HG02623 (cell line): ENCODE measurements around the gene DHRS9.

Source experiments
- ATAC-seq: cut with Tn5 transposase; IDR thresholded peaks from one replicate; pipeline ENCODE4 v1.9.1; 2021; ENCODE audit warnings: moderate library complexity; ENCODE audit not compliant: unreplicated experiment

Gene DHRS9

DNA sequence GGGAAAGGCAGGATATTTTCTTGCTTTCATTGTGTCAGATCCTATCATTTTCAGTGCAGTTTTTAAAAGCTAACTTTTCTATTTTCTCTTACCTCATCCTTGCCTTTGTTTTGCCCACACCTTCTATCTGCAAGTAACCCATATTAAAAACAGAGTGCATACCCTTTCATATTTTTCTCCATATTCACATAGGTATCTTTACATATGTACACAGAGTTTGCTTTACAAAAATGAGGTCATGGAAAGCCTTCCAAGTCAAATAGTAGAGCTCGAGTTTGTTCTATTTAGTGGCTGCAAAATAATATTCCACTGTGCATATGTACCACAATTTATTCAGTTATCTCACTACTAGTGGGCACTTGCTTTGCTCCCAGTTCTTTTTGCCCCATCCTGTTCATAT lies 3.9 kb upstream of the DHRS9 start:
- no peak for ATAC-seq

- no peak for ATAC-seq
Observed at GRCh38 chr2:169065864-169066517, 3.4 kb upstream of the DHRS9 start.

GRCh38 chr2:169066897-169067296 lies 2.5 kb upstream of the DHRS9 start:
- no peak for ATAC-seq

- ATAC-seq, result no peak
Observed at GRCh38 chr2:169069833-169070232, 470 bp downstream of the DHRS9 start.

GRCh38 chr2:169071455-169071854 lies 2.1 kb downstream of the DHRS9 start:
- ATAC-seq, result no peak

- ATAC-seq, result peak; percentile 46
Observed at GRCh38 chr2:169072163-169072925, 3.0 kb downstream of the DHRS9 start.

DNA sequence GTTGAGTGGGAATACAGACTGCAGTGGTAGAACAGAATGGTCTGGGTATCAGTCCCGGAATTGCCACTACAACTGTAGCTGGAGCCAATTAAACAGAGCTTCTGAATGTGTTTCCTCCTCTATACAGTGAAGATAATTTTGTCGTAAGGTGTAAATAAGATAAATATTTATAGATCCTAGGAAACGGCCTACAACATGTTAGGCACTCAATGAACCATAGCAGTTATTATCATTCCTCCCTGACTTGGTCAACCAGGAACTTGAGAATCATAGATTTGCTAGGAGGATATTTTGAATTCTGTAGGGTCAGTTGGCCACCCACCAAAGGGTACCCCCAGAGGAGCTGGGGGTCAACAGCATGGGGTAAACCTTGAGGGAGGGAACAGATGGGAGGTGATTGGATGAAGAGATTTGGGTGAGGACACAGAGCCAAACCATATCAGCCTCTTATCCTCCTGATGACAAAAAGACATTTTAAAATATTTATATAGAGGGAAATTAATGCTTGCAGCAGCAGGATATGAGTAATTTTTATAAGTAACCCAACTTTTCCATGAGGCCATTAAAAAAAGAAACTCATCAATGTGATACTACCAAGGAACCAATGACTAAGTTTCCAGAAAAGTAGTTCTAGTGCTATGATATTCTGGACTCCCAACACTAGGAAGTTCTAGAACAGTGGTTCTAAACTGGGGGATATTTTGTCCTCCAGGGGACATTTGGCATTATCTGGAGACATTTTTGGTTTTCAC lies 4.0 kb downstream of the DHRS9 start:
- no peak for ATAC-seq

DNA sequence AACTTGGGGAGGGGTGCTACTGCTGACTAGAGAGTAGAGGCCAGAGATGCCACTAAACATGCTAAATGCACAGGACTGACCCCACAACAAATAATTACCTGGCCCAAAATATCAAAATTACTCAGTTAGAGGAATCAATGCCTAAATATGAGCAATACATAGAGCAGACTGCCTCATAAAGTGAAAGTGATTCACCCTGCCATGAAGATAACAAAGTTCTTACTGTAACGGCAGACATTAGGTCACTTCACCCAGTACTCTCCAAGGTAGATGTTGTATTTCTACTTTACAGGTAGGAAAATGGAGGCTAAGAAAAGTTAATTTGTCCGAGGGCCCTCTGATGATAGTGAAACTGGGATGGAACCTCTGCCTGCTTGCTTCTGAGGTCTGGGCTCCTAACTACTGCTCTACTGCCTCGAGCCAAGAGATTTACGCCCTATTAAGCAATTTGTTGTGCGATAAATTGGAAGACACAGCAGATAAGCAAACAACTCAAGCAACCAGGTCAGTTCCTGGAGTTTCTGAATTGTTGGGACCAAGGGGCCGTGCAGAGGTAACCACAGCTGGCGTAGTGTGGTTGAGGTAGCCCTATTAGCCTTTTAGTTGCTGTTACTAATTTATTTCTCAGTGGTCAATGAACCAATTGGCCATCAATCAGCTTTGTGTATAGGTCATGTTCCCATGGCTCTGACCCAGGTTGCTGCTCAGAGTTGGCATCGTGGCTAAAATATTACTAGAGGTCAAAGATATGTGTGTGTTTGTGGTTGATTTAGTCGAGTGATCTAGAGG lies 4.8 kb downstream of the DHRS9 start:
- ATAC-seq, result peak; percentile 44

- no peak for ATAC-seq
Observed at GRCh38 chr2:169077674-169078240, 8.4 kb downstream of the DHRS9 start.

DNA sequence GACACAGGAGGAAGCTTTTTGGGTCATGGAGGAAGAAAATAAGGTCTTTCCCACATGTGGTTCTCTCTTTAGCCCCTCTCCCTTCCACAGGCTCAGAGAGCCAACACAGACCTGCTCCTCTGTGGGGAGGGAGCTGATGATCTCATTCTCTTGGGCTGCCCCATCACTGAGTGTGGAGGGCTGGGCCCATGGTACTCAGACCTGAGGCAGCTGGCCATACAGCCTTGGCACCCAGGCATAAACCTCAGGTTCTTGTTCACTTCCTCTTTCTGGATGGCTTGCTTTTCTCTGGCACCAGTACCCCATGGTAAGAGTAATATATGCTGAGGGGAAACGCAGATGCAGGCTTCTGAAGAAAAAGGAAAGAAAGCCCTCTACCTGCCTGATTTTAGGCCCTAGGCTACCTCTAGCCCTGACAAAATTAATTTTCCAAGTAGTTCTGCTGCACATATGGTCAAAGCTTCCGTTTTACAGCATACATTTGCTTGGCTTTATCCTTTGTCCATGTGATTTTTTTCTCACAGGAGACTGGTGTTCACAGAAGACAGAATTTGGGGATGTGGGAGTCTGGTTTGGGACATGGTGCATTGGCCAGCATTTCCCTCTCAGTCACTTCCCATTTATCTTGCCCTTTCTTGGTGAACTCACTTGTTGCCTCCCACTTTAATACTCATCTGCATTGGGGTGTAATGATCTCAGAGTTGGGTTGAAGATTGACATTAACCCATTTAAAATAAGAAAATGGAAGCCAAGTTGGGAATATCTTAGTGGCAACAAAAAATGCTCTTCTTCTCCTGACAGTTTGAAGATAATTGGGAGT lies 11.1 kb downstream of the DHRS9 start:
- ATAC-seq, result peak; percentile 83

GRCh38 chr2:169081551-169081950 lies 12.2 kb downstream of the DHRS9 start:
- no peak for ATAC-seq

DNA sequence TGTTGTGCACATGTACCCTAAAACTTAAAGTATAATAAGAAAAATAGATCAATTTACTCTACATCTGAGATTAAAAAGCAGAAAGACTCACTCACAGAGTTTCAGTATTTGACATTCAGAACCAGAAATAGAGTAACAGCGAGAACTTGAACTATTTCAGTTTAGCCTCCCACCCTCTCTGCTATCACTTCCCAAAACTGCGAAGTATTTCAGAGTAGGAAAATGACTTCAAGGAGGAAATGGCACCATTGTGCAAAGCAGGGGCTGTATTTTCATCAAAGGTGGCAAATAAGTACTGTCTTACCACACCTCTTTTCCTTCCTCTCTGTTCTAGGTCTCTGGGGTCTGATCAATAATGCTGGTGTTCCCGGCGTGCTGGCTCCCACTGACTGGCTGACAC lies 13.6 kb downstream of the DHRS9 start:
- peak; percentile 68 for ATAC-seq

DNA sequence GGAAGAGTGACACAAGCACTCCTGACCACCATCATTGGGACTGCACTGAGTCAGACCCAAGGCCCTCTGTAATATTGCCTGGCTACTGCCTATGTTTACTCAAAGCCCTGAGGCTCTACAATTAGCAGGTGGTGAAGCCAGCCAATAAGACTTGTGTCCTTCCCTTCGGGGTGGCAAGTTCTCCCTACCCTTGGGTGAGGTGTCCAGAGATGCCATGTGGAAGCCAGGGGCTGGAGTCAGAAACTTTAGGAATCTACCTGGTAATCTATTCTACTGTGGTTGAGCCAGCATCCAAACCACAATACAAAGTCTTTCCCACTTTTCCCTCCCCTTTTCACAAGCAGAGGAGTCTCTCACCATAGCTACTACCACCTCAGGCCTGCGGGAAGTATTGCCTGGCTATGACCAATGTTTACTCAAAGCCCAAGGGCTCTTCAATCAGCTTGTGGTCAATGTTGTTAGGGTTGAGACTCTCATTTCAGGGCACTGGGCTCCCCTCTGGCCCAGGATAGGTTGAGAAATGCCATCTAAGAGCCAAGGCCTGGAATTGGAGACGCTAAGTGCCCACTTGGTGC lies 17.6 kb downstream of the DHRS9 start:
- no peak for ATAC-seq

GRCh38 chr2:169087757-169088379 lies 18.5 kb downstream of the DHRS9 start:
- ATAC-seq, result no peak

DNA sequence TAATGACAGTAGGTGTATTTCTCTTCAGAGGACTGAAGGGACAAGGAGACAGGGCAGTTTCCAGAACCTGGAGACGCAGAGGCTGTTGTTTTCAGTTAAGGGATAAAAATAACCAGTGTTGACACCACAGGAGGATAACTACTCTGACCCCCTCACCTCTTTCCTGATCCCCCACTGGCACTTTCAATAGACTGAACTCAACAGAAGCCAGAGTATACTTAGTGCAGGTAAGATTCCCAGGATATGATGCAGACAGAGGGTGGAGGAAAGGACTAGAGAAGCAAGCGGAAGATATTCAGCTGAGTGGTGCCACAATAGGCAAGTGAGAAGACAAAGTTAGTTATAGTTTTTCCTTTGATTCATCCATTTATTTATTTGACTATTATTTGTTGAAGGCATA lies 19.8 kb downstream of the DHRS9 start:
- ATAC-seq, result no peak

DNA sequence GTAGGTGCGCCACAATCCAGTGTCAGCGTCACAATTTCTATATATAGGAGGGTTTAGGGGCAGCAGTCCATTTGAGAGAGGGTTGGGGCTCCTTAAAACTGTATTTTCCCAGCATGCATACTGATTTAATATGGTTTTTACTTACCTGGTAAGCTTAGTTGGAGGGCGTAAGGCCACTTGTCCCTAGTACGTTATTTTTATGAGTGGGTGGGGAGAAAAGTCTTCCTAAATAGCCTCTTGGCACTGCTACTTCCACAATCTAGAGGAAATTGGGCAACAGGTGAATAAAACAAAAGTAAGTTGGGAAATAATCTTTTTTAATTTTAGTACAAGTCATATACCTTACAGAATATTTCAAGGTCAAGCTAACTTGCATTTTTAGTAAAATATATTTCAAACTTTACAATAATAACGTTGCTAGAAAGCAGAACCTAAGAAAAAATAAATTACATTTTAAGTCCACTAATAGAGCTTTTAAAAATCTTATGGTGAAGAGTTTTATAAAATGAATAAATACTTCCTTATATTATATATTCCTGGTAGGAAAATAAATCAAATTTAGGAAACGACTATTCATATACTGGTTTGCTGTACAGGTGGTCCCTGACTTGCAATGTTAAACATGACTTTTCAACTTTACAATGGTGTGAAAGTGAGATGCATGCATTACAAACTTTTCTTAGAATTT lies 20.9 kb downstream of the DHRS9 start:
- no peak for ATAC-seq

DNA sequence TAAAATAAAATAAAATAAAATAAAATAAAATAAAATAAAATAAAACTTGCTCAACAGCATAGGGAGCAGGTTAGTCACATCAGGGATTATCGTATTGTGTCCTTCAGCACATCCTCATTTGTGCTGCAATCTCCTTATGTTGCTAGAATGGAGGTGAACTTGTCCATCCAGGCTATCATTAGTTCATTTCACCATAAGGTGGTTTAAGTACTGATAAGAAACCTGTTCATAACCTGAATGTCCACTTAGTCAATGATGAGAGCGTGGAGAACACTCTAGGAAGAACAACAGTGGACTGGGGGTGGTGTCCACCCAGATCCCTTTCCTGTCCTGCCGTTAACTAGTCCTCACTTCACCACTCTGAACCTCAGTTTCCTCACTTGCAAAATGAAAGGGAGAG lies 21.9 kb downstream of the DHRS9 start:
- ATAC-seq, result no peak

GRCh38 chr2:169091761-169092519 lies 22.6 kb downstream of the DHRS9 start:
- no peak for ATAC-seq
